Activated T-helper 2 cell treated with anti-CD3 and anti-CD28 coated beads, Interferon-gamma antibody, Interleukin-2, Interleukin-4, amounts not matched to agents 10 μg/mL and 5 μg/mL and 100 μg/mL, durations not matched to agents 14 hours and 24 hours and 36 hours (primary cell): ENCODE data around the gene TMEM94. TPM values are rescaled to one million over a fixed set of nuclear protein-coding genes. Genes with fewer than 3 reads are reported as not detected.

Source experiments
- DNase-seq: peaks from one replicate; pipeline ENCODE4 v3.0.0; 2021; ENCODE audit warnings: low spot score
- H3K27ac Mint-ChIP-seq: one replicate; pipeline ENCODE4 v1.8.0; 2021; ENCODE audit warnings: mixed read lengths
- H3K27me3 Mint-ChIP-seq: one replicate; pipeline ENCODE4 v1.8.0; 2021; ENCODE audit warnings: low read depth, mixed read lengths
- H3K36me3 Mint-ChIP-seq: one replicate; pipeline ENCODE4 v1.8.0; 2021; ENCODE audit warnings: low read depth, mixed read lengths
- H3K4me1 Mint-ChIP-seq: one replicate; pipeline ENCODE4 v1.8.0; 2021; ENCODE audit warnings: low read depth, mixed read lengths
- H3K4me3 Mint-ChIP-seq: one replicate; pipeline ENCODE4 v1.8.0; 2021; ENCODE audit warnings: low read depth, mild to moderate bottlenecking, moderate library complexity, mixed read lengths
- H3K9me3 Mint-ChIP-seq: one replicate; pipeline ENCODE4 v1.8.0; 2021; ENCODE audit warnings: mixed read lengths
- intact Hi-C: fragments of 100-400 bp; cut with micrococcal nuclease; formaldehyde crosslinking; loops from one replicate; pipeline ENCODE4 v1.15.1; 2023
- total RNA-seq: library from RNA; stranded (reverse); gene quantifications from 2 replicates; pipeline ENCODE4 v1.2.3, GENCODE V29; 2022

Gene TMEM94
- total RNA-seq, 1 donor from 2014 or later: 71.1 TPM

DNA sequence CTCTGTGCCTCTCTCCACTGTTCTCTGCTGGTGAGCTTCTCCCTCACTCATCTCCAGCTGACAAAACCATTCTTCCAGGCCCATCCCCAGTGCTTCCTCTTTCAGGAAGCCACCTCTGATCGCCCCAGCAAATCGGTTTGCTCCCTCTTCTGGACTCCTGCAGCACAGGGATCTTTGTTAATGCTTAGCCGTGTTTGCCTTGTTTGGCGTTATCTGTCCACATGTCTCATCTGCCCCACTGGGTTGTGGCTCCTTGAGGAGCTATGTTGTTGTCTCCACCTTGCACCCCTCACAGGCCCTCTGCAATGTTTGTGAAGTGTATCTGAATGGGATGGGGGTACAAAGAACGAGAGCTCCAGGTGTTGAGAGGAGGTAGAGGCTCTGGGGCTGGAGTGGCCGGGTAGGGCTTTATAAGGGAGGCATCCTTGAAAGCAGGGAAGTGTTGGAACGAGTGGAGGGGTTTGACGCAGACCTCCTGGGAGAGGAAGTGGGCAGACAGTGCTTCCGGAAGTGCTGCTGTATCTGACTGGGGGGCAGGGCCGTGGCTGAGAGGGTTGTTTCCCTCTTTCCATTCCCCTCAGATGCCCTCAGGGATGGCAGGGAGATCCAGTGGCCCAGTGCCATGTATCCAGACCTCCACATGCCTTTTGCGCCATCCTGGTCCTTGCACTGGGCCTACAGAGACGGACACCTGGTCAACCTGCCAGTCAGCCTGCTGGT is 31.1 kb downstream of the TMEM94 start:
- H3K27me3 Mint-ChIP-seq: no peaks in the 10 kb centered on the region
- intact Hi-C loops: no loop called here

DNA sequence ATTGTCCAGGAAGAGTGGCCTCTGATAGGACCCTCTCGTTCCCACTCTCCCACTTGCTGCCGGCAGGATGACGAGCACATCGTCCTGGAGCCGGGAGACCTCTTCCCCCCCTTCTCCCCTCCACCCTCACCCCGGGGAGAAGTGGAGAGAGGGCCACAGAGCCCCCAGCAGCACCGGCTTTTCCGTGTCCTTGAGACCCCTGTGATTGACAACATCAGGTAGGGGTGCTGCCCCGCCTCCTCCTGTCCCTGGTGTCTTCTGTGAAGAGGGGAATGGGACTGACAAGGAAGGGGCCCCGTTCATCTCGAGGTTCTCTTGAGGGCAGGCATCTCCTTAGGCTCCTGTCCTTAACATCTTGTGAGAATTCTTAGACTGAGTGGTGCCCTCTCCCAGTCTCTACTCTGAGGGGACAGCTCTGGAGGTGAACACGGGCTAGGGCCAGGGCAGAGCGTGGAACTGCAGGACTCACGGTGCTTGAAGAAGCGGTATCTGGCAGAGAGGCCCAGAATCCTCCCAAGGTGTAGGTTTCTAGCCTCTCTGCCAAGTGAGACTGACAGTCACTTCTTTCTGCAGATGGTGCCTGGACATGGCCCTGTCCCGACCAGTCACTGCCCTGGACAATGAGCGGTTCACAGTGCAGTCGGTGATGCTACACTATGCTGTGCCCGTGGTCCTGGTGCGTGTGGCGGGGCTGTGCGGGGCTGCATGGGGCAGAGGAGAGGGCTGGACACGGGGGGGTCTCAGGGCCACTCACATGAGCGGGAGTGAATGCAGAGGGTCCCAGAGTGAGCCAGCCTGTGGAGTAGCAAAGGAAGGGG is 32.5 kb downstream of the TMEM94 start:
- Mint-ChIP-seq H3K27me3 (no peaks in the 10 kb centered on the region), H3K4me3 (no peak overlapping the region)

More for the DNA sequence above, 31.1 kb downstream of the TMEM94 start:
- DNase-seq: peak; percentile 26
- Mint-ChIP-seq H3K36me3 (peaks cover 8% of the 10 kb centered on the region), H3K9me3 (no peaks in the 10 kb centered on the region), H3K4me3 (peak overlapping the region; percentile 37), H3K27ac (peak overlapping the region; percentile 81), H3K4me1 (peaks cover 19% of the 10 kb centered on the region)

DNA sequence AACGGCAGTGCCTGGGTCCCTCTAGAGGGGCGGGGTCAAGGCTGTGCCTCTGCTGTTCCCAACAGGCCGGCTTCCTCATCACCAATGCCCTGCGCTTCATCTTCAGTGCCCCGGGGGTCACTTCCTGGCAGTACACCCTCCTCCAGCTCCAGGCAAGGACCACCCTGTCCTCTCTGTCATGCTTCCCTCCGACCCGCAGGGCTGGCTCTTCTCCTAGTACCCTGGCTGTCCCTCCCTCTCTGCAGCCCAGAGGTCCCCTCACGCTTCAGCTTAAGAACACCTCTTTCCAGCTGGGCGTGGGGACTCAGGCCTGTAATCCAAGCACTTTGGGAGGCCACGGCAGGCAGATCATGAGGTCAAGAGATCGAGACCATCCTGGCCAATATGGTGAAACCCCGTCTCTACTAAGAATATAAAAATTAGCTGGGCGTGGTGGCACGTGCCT is 33.1 kb downstream of the TMEM94 start:
- intact Hi-C loops: no loop called here
- Mint-ChIP-seq H3K27me3 (no peaks in the 10 kb centered on the region), H3K4me3 (no peak overlapping the region), H3K4me1 (peaks cover 17% of the 10 kb centered on the region), H3K27ac (no peak overlapping the region), H3K9me3 (no peaks in the 10 kb centered on the region), H3K36me3 (peaks cover 13% of the 10 kb centered on the region)
- DNase-seq: no peak

More for the DNA sequence above, 32.5 kb downstream of the TMEM94 start:
- peaks cover 11% of the 10 kb centered on the region for H3K36me3 Mint-ChIP-seq
- DNase-seq: no peak
- intact Hi-C loops: no loop called here
- H3K9me3 Mint-ChIP-seq: no peaks in the 10 kb centered on the region
- peaks cover 17% of the 10 kb centered on the region for H3K4me1 Mint-ChIP-seq
- peak overlapping the region; percentile 28 for H3K27ac Mint-ChIP-seq

DNA sequence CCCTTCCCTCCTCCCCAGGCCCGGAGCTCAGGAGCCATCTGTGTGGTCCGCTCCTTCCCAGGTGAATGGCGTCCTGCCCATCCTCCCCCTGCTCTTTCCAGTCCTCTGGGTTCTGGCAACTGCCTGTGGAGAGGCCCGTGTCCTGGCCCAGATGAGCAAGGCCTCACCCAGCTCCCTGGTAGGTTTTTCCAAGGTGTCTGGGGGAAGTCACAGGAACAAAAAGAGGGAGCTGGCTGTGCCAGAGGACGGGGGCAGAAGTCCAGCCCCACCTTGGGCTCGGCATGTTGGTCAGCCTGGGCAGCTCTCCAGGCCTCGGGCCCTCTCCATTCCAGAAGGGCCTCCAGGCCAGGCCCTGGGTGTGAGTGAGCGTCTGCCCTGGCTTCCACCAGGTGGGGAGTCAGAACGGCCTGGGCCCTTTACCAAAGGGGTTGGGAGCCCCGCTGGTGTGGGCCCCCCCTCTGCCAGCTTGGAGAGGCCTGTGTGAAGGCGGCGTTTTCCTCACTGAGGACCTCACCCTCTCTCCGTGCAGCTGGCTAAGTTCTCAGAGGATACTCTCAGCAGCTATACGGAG is 33.8 kb downstream of the TMEM94 start:
- Mint-ChIP-seq H3K27ac (no peak overlapping the region), H3K4me1 (peaks cover 15% of the 10 kb centered on the region), H3K9me3 (no peaks in the 10 kb centered on the region), H3K4me3 (no peak overlapping the region), H3K36me3 (peaks cover 14% of the 10 kb centered on the region), H3K27me3 (no peaks in the 10 kb centered on the region)
- intact Hi-C loops: no loop called here
- no peak for DNase-seq

DNA sequence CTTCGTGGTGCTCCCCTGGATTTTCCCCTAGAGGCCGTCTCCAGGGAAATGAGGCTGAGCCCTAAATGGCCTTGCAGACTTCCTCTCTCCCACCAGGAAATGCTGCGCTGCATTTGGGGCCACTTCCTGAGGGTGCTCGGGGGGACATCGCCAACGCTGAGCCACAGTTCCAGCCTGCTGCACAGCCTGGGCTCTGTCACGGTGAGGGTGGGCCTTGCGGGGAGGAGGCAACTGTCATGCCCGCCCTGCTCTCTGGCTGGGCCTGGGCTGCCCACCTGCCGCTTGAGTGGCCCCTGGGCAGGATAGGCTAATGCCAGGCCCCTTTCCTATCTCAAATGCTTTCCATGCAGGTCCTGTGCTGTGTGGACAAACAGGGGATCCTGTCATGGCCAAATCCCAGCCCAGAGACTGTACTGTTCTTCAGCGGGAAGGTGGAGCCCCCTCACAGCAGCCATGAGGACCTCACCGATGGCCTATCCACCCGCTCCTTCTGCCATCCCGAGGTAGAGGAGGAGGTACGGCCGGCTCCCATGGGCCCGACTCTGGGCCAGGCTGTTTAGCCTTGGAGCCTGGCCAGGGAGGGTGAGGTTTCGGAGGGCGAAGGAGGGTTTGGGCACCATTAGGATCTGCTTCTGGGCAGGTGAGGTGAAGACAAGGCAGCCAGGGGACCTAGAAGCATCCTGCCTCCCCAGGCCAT is 34.7 kb downstream of the TMEM94 start:
- no peak overlapping the region for H3K27ac Mint-ChIP-seq
- no peak overlapping the region for H3K4me3 Mint-ChIP-seq
- no peaks in the 10 kb centered on the region for H3K9me3 Mint-ChIP-seq
- intact Hi-C loops: no loop called here
- no peak for DNase-seq
- peaks cover 15% of the 10 kb centered on the region for H3K4me1 Mint-ChIP-seq
- no peaks in the 10 kb centered on the region for H3K27me3 Mint-ChIP-seq
- peaks cover 13% of the 10 kb centered on the region for H3K36me3 Mint-ChIP-seq

DNA sequence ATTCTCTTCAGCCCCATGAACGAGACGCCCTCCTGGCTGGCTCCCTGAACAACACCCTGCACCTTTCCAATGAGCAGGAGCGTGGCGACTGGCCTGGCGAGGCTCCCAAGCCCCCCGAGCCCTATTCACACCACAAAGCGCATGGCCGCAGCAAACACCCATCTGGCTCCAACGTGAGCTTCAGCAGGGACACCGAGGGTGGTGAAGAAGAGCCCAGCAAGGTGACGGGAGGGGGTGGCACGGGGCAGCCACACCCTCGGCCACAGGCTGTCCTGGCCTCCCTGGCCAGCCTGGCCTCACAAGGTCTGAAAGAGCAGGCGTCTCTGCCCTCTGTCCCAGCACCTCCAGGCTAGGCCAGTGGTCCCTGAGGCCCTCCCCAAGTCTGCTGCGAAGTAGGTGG is 35.2 kb downstream of the TMEM94 start:
- intact Hi-C loops: no loop called here
- H3K9me3 Mint-ChIP-seq: no peaks in the 10 kb centered on the region
- H3K36me3 Mint-ChIP-seq: peaks cover 10% of the 10 kb centered on the region
- no peak for DNase-seq
- no peak overlapping the region for H3K27ac Mint-ChIP-seq
- no peak overlapping the region for H3K4me3 Mint-ChIP-seq
- peaks cover 11% of the 10 kb centered on the region for H3K4me1 Mint-ChIP-seq
- H3K27me3 Mint-ChIP-seq: no peaks in the 10 kb centered on the region

DNA sequence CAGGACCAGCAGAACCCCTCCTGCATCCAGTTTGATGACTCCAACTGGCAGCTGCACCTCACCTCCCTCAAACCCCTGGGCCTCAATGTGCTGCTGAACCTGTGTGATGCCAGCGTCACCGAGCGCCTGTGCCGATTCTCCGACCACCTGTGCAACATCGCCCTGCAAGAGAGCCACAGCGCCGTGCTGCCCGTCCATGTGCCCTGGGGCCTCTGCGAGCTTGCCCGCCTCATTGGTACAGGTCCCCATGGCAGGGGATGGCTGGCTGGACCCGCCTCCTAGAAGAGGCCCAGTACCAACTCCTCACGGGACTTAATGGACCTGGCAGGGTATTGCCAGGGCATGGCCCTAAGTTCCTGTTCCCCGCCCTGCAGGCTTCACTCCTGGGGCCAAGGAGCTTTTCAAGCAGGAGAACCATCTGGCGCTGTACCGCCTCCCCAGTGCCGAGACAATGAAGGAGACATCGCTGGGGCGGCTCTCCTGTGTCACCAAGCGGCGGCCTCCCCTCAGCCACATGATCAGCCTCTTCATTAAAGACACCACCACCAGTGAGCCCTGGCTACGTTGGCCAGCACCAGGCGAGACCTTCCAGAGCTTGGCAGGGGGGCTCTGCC is 36.2 kb downstream of the TMEM94 start:
- Mint-ChIP-seq H3K9me3 (no peaks in the 10 kb centered on the region), H3K27ac (no peak overlapping the region), H3K27me3 (no peaks in the 10 kb centered on the region), H3K4me3 (no peak overlapping the region), H3K4me1 (peaks cover 2% of the 10 kb centered on the region), H3K36me3 (peaks cover 13% of the 10 kb centered on the region)
- intact Hi-C loops: no loop called here
- DNase-seq: no peak

DNA sequence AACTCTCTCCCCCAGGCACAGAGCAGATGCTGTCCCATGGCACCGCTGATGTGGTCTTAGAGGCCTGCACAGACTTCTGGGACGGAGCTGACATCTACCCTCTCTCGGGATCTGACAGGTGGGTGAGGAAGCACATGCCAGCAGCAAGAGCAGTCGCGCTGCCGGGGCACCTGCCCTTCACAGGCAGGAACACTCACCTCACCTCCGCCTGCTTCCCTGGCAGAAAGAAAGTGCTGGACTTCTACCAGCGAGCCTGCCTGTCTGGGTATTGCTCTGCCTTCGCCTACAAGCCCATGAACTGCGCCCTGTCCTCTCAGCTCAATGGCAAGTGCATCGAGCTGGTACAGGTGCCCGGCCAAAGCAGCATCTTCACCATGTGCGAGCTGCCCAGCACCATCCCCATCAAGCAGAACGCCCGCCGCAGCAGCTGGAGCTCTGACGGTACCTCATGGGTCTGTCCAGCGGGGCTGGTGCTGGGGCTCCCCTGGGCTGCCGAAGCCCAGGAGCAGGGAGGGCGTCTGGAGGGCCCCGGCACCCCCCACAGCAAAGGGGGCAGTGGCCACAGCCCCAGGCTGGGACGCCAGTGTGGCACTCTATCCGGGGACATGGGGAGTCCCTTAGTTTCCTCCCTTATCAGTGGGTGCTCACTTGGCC is 37.2 kb downstream of the TMEM94 start:
- no peak overlapping the region for H3K4me3 Mint-ChIP-seq
- intact Hi-C loops: no loop called here
- H3K36me3 Mint-ChIP-seq: peaks cover 17% of the 10 kb centered on the region
- H3K9me3 Mint-ChIP-seq: no peaks in the 10 kb centered on the region
- H3K27me3 Mint-ChIP-seq: no peaks in the 10 kb centered on the region
- H3K27ac Mint-ChIP-seq: no peak overlapping the region
- DNase-seq: no peak
- no peaks in the 10 kb centered on the region for H3K4me1 Mint-ChIP-seq

DNA sequence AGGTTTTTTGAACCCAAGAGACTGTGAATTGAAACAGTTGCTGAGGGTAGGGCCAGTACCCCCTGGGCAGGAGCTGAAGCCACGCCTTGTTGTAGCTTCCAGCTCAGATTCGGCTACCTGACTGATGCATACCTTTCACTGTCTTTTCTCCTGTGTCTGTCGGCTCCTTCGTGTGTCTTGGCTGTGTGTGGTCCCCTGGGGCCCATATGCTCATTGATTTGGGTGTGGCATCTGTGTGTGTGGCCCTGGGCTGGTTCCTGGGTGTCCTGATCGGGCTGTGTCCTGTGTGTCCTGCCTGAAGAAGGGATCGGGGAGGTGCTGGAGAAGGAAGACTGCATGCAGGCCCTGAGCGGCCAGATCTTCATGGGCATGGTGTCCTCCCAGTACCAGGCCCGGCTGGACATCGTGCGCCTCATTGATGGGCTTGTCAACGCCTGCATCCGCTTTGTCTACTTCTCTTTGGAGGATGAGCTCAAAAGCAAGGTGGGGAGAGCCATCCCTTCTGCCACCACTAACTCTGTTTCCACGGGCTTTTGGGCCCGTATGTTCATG is 38.0 kb downstream of the TMEM94 start:
- Mint-ChIP-seq H3K9me3 (no peaks in the 10 kb centered on the region), H3K27me3 (no peaks in the 10 kb centered on the region), H3K36me3 (peaks cover 17% of the 10 kb centered on the region), H3K4me1 (no peaks in the 10 kb centered on the region), H3K4me3 (no peak overlapping the region), H3K27ac (no peak overlapping the region)
- intact Hi-C loops: no loop called here
- no peak for DNase-seq

DNA sequence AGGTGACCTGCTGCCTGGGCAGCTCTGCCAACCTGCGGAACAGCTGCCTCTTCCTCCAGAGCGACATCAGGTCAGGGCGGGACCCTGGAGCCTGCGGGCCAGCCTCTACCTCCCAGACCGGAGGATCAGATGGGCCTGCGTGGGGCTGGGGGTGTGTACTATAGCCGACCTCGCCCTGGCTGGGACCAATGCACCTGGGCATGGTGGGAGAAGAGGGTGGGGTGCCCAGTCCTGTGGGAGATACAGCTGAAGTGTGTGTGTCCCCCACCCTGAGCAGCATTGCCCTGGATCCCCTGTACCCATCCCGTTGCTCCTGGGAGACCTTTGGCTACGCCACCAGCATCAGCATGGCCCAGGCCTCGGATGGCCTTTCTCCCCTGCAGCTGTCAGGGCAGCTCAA is 39.6 kb downstream of the TMEM94 start:
- H3K36me3 Mint-ChIP-seq: peaks cover 17% of the 10 kb centered on the region
- intact Hi-C loops: no loop called here
- H3K9me3 Mint-ChIP-seq: no peaks in the 10 kb centered on the region
- no peaks in the 10 kb centered on the region for H3K4me1 Mint-ChIP-seq
- no peak overlapping the region for H3K27ac Mint-ChIP-seq
- H3K27me3 Mint-ChIP-seq: no peaks in the 10 kb centered on the region
- H3K4me3 Mint-ChIP-seq: no peak overlapping the region
- DNase-seq: no peak

DNA sequence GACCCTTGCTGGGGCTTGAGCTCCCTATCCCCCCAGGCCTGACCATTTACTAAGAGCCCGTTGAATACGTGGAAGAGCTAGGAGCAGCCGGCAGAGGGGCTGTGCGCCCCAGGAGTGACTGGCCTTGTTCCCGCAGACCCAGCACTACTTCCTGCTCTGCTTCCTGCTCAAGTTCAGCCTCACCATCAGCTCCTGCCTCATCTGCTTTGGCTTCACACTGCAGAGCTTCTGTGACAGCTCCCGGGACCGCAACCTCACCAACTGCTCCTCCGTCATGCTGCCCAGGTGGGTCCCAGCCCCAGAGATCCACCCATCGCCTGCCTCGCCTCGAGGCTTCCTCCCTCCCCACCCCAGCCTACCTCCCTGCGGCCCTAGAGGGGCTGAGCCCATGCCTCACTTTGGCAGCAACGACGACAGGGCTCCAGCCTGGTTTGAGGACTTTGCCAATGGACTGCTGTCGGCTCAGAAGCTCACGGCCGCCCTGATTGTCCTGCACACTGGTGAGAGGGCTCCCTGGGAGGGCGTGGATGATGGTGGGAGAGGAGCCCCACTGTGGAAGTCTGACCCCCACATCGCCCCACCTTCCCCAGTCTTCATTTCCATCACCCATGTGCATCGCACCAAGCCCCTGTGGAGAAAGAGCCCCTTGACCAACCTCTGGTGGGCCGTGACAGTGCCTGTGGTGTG is 41.7 kb downstream of the TMEM94 start:
- Mint-ChIP-seq H3K27ac (no peak overlapping the region), H3K36me3 (peaks cover 12% of the 10 kb centered on the region), H3K4me3 (no peak overlapping the region), H3K9me3 (no peaks in the 10 kb centered on the region), H3K4me1 (no peaks in the 10 kb centered on the region), H3K27me3 (no peaks in the 10 kb centered on the region)
- intact Hi-C loops: no loop called here
- no peak for DNase-seq
